B cell (primary cell): ENCODE data around the gene NCBP2. TPM values are rescaled to one million over a fixed set of nuclear protein-coding genes. Genes with fewer than 3 reads are reported as not detected.

Experiments
- ATAC-seq: fragments of 200-7000 bp; cut with Tn5 transposase; one replicate; pipeline ENCODE4 v1.10.0; 2021; ENCODE audit warnings: low read depth, mild to moderate bottlenecking, moderate number of reproducible peaks, moderate library complexity
- CTCF ChIA-PET: fragments of 350-600 bp; sonication (Branson Sonifier 250); formaldehyde crosslinking; loops from one replicate; lab custom pipeline; 2021; ENCODE audit warnings: antibody characterized with exemption, inconsistent platforms; lab: Charles Lee
- POLR2A ChIA-PET: fragments of 350-600 bp; sonication (Branson Sonifier 250); formaldehyde crosslinking; loops from one replicate; lab custom pipeline; 2021; ENCODE audit warnings: antibody characterized with exemption; lab: Charles Lee
- DNase-seq: peaks from one replicate; pipeline ENCODE4 v3.0.0; 2013
- H2AFZ ChIP-seq: 2 replicates; pipeline ENCODE4 v1.6.1; 2012; ENCODE audit warnings: mild to moderate bottlenecking, low read depth, low read length; ENCODE audit not compliant: insufficient read depth, poor library complexity, severe bottlenecking
- H3K27ac ChIP-seq, 2 donors: 1 replicate in 1 of 2; 2 replicates in 1 of 2; pipeline ENCODE4 v1.5.1; 2012 to 2013; ENCODE audit warnings: low read length in 2 of 2, mild to moderate bottlenecking in 2 of 2, moderate library complexity in 1 of 2
- H3K27me3 ChIP-seq, 4 experiments: fragments of 200-600 bp in 1 of 4; sonication (generic) in 1 of 4; replicated peaks in 1 of 4; 1 replicate in 2 of 4; 2 replicates in 2 of 4; pipeline versions ENCODE4 v1.6.1 to v1.7.0; 2013 to 2016; ENCODE audit warnings: low read length in 3 of 4, mild to moderate bottlenecking in 2 of 4, mixed read lengths in 1 of 4, moderate library complexity in 1 of 4; ENCODE audit not compliant: insufficient read depth in 4 of 4, control insufficient read depth in 3 of 4; ENCODE audit errors: control extremely low read depth in 1 of 4
- H3K36me3 ChIP-seq, 2 experiments: replicated peaks in 1 of 2; 1 replicate in 1 of 2; 2 replicates in 1 of 2; pipeline versions ENCODE4 v1.6.1 to v1.7.1; 2013; ENCODE audit warnings: low read length in 1 of 2; ENCODE audit not compliant: insufficient read depth in 2 of 2, control insufficient read depth in 1 of 2; ENCODE audit errors: control extremely low read depth in 1 of 2, extremely low read depth in 1 of 2
- H3K4me1 ChIP-seq, 2 donors: fragments of 200-600 bp in 1 of 2; sonication (generic) in 1 of 2; 1 replicate in 1 of 2; 2 replicates in 1 of 2; pipeline versions ENCODE4 v1.5.1 to v1.6.1; 2013 to 2017; ENCODE audit warnings: low read length in 2 of 2; ENCODE audit not compliant: control insufficient read depth in 2 of 2, insufficient read depth in 2 of 2
- H3K4me2 ChIP-seq: replicated peaks from 2 replicates; pipeline ENCODE3; 2012; ENCODE audit warnings: mild to moderate bottlenecking, low read depth, low read length; ENCODE audit not compliant: poor library complexity, severe bottlenecking
- H3K4me3 ChIP-seq, 5 experiments: fragments of 200-600 bp in 1 of 5; sonication (generic) in 1 of 5; 1 replicate in 3 of 5; 2 replicates in 2 of 5; pipeline versions ENCODE4 v1.5.1 to v1.7.0; 2011 to 2016; ENCODE audit warnings: low read length in 4 of 5, mild to moderate bottlenecking in 4 of 5, low read depth in 2 of 5, control low read depth in 1 of 5, moderate library complexity in 1 of 5; ENCODE audit not compliant: insufficient read depth in 1 of 5; ENCODE audit errors: control extremely low read depth in 1 of 5, extremely low read depth in 1 of 5
- H3K79me2 ChIP-seq: fragments of 200-600 bp; sonication (generic); one replicate; pipeline ENCODE4 v1.6.0; 2016; ENCODE audit warnings: low read length; ENCODE audit not compliant: control insufficient read depth, insufficient read depth
- H3K9ac ChIP-seq: fragments of 200-600 bp; sonication (generic); 2 replicates; pipeline ENCODE4 v1.6.1; 2017; ENCODE audit warnings: mild to moderate bottlenecking, low read length, moderate library complexity
- H3K9me3 ChIP-seq, 3 donors: one replicate each; pipeline versions ENCODE4 v1.6.1 to v1.7.1; 2013; ENCODE audit warnings: low read length in 2 of 3; ENCODE audit not compliant: control insufficient read depth in 2 of 3, insufficient read depth in 1 of 3; ENCODE audit errors: control extremely low read depth in 1 of 3
- H4K20me1 ChIP-seq: 2 replicates; pipeline ENCODE4 v1.6.0; 2012; ENCODE audit warnings: mild to moderate bottlenecking, low read length; ENCODE audit not compliant: insufficient read depth, control insufficient read depth, poor library complexity, severe bottlenecking
- H3K27ac Mint-ChIP-seq: one replicate; pipeline ENCODE4 v1.8.0; 2021; ENCODE audit warnings: mixed read lengths
- H3K27me3 Mint-ChIP-seq: one replicate; pipeline ENCODE4 v1.8.0; 2021; ENCODE audit warnings: mixed read lengths
- H3K4me1 Mint-ChIP-seq: one replicate; pipeline ENCODE4 v1.8.0; 2021; ENCODE audit warnings: mixed read lengths
- H3K4me3 Mint-ChIP-seq: one replicate; pipeline ENCODE4 v1.8.0; 2021; ENCODE audit warnings: mixed read lengths
- H3K9me3 Mint-ChIP-seq: one replicate; pipeline ENCODE4 v1.8.0; 2022; ENCODE audit warnings: mixed read lengths; ENCODE audit not compliant: insufficient read depth
- CTCF ChIP-seq: fragments of 200-600 bp; IDR thresholded peaks from one replicate; pipeline ENCODE4 v1.8.0; 2022; ENCODE audit warnings: antibody characterized with exemption, mild to moderate bottlenecking
- EZH2 ChIP-seq: IDR thresholded peaks from 2 replicates; pipeline ENCODE4 v1.6.1; 2012; ENCODE audit warnings: borderline replicate concordance, low read depth, mild to moderate bottlenecking, moderate library complexity, low read length; ENCODE audit not compliant: insufficient read depth, poor library complexity, severe bottlenecking
- WGBS: methylation state at CpG from one replicate; pipeline ENCODE4 v1.1.5; 2013; ENCODE audit warnings: missing lambda C conversion rate; ENCODE audit not compliant: insufficient coverage; 5-methylcytosine and 5-hydroxymethylcytosine counted together
- intact Hi-C: fragments of 100-400 bp; cut with micrococcal nuclease; formaldehyde crosslinking; loops from one replicate; pipeline ENCODE4 v1.10.0; 2022
- polyA plus RNA-seq: library from polyadenylated mRNA; depleted of rRNA; stranded (reverse); fragments of >200 nt; gene quantifications from 2 replicates; pipeline ENCODE4 v1.2.3, GENCODE V29; 2012
- total RNA-seq, 2 donors: library from RNA; stranded (reverse); fragments of 120-200 nt in 1 of 2; gene quantifications; 1 replicate in 1 of 2; 2 replicates in 1 of 2; pipeline versions ENCODE4 v1.2.3 to v1.2.4, GENCODE V29; 2013 to 2022

Gene NCBP2
- total and polyA plus RNA-seq, 2 donors (not counting 1 experiment from before 2014, with no cell fraction given) = 25.5 to 95.0 TPM

DNA sequence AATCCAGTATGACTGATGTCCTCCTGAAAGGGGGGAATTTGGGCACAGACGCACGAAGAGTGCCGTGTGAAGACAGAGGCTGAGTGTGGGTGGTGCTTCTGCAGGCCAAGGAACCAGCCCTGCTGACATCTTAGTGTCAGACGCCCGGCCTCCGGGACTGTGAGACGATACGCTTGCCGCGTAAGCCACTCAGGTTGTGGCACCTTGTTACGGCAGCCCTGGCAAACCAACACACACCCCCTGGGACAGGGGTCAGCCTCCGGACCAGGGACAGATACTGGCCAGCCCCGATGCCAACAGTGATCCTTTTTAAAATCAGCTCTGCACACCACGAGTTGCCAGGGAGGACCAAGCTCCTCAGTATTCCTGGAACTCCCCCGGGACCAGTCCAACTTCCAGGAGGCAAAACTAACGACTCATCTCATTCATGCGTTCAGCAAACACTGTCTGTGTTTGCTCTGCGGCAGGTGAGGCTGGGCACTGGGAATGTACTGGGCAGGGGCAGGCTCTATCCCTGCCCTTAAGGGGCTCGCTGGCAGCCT lies 47.5 kb upstream of the NCBP2 start:
- Histone ChIP-seq H3K27ac (no peak overlapping the region), H3K9ac (no peak overlapping the region), H3K9me3 (no peaks in the 10 kb centered on the region), H3K36me3 (no peaks in the 10 kb centered on the region), H2AFZ (no peak overlapping the region), H3K27me3 (peaks cover 0 to 8% (median 2%) of the 10 kb centered on the region in 4 experiments), H3K4me2 (no peak overlapping the region), H3K79me2 (no peaks in the 10 kb centered on the region), H3K4me1 (no peaks in the 10 kb centered on the region), H3K4me3 (no peak overlapping the region), H4K20me1 (no peaks in the 10 kb centered on the region)
- Mint-ChIP-seq H3K27me3 (peaks cover 14% of the 10 kb centered on the region), H3K27ac (no peak overlapping the region), H3K4me1 (no peaks in the 10 kb centered on the region), H3K9me3 (no peaks in the 10 kb centered on the region), H3K4me3 (no peak overlapping the region)
- no peak for ATAC-seq
- DNase-seq = no peak
- no peak for TF ChIP-seq EZH2
- no peak for TF ChIP-seq CTCF
- CTCF ChIA-PET = no interaction called here
- WGBS = 93% methylated on average over 19 of the region's 19 CpGs
- POLR2A ChIA-PET = no interaction called here
- intact Hi-C loops = no loop called here

DNA sequence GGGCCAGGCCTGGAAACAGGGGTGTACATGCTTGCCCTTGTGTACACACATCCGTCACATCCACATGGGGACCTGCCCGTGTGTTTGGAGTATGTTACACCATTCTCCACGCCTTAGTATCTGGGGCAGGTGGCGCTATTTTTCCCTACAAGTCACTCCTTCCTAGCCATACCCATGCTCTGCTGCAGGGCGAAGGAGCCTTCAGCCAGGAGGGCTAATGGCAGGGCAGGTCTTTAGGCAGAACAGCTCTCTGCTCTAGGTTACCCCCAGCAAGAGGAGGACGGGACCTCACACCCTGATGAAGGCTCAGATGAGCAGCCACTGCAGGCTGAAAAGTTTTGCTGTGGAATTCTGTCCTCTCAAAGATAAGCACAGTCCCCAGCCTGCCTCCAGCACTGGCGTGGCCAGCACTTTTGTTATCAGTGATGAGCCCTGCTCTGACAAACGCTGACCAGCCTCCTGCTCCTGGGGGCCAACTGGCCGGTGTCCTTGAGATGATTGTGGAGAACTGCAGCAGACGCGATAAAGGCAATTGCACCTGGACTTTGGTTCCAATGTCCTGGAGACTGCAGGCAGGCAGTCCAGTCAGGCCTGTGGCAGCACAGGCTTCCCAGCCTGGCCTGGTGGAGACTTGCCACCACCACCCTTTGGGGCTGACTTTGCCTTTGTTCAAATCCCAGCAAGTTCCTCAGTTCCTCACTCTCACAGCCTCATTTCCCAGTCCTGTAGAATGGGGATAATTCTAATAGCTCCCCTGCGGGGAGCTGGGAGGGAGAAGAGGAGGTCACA lies 46.1 kb upstream of the NCBP2 start:
- TF ChIP-seq CTCF (no peak), EZH2 (no peak)
- no peak overlapping the region for H3K4me3 Mint-ChIP-seq
- WGBS = 91% methylated on average over 11 of the region's 12 CpGs
- no peak overlapping the region for H3K4me2 ChIP-seq
- H3K9me3 Mint-ChIP-seq = peaks cover 2% of the 10 kb centered on the region
- H3K79me2 ChIP-seq = no peaks in the 10 kb centered on the region
- peaks cover 0 to 8% (median 2%) of the 10 kb centered on the region in 4 experiments for H3K27me3 ChIP-seq
- H2AFZ ChIP-seq = no peak overlapping the region
- DNase-seq = no peak
- ATAC-seq = no peak
- ChIA-PET POLR2A (no interaction called here), CTCF (no interaction called here)
- no peak overlapping the region for H3K9ac ChIP-seq
- peaks cover 15% of the 10 kb centered on the region for H3K27me3 Mint-ChIP-seq
- H3K4me3 ChIP-seq = no peak overlapping the region
- no peak overlapping the region for H3K27ac Mint-ChIP-seq
- no peak overlapping the region for H3K27ac ChIP-seq
- H3K36me3 ChIP-seq = no peaks in the 10 kb centered on the region
- no peaks in the 10 kb centered on the region for H3K4me1 Mint-ChIP-seq
- intact Hi-C loops = no loop called here
- H4K20me1 ChIP-seq = no peaks in the 10 kb centered on the region
- no peaks in the 10 kb centered on the region for H3K4me1 ChIP-seq
- H3K9me3 ChIP-seq = peaks cover 0 to 1% (median 0%) of the 10 kb centered on the region in 3 donors
